DMS114 treated with DMSO at 0.1 percent for 48 hours (cell line): ENCODE measurements around the gene SQOR.

Experiments
- DNase-seq: peaks from one replicate; lab custom pipeline; 2025; ENCODE audit not compliant: unreplicated experiment; lab: John Stamatoyannopoulos, UW

SQOR gene

GRCh38 chr15:45634432-45635190, at the start of gene SQOR:
TSS of gene SQOR (plus strand) at chr15:45635029. CDS start at chr15:45658924, 23,895 bp downstream.
- DNase-seq: peak; percentile 16

GRCh38 chr15:45585069-45585791, 49.6 kb upstream of the SQOR start:
- no peak for DNase-seq

GRCh38 chr15:45586125-45586524, 48.7 kb upstream of the SQOR start:
- DNase-seq: no peak

GRCh38 chr15:45586601-45587094, 48.2 kb upstream of the SQOR start:
- no peak for DNase-seq

GRCh38 chr15:45587095-45587862, 47.5 kb upstream of the SQOR start, which contains the start of gene BLOC1S6:
TSS of gene BLOC1S6 (plus strand) at chr15:45587379. CDS start at chr15:45587444, 65 bp downstream.
- peak; percentile 87 for DNase-seq

GRCh38 chr15:45587863-45588170, 47.0 kb upstream of the SQOR start:
- DNase-seq: no peak

GRCh38 chr15:45588219-45588875, 46.5 kb upstream of the SQOR start:
- peak; percentile 7 for DNase-seq

GRCh38 chr15:45589256-45589655, 45.6 kb upstream of the SQOR start:
- DNase-seq: no peak

GRCh38 chr15:45594319-45594718, 40.5 kb upstream of the SQOR start:
- DNase-seq: no peak

GRCh38 chr15:45594835-45595530, 39.8 kb upstream of the SQOR start:
- DNase-seq: no peak

- no peak for DNase-seq
Observed at GRCh38 chr15:45603881-45604280, 30.9 kb upstream of the SQOR start.

- DNase-seq: no peak
Observed at GRCh38 chr15:45604326-45604725, 30.5 kb upstream of the SQOR start.

GRCh38 chr15:45606413-45606812, 28.4 kb upstream of the SQOR start:
- no peak for DNase-seq

- no peak for DNase-seq
Observed at GRCh38 chr15:45606841-45607240, 28.0 kb upstream of the SQOR start.

GRCh38 chr15:45611305-45611704, 23.5 kb upstream of the SQOR start:
- peak; percentile 41 for DNase-seq

GRCh38 chr15:45612790-45613415, 21.9 kb upstream of the SQOR start:
- no peak for DNase-seq

GRCh38 chr15:45616901-45617323, 17.9 kb upstream of the SQOR start:
- DNase-seq: no peak

GRCh38 chr15:45618813-45619212, 16.0 kb upstream of the SQOR start:
- no peak for DNase-seq

- no peak for DNase-seq
Observed at GRCh38 chr15:45628136-45628535, 6.7 kb upstream of the SQOR start.
